AG08396 (cell line): ENCODE measurements around the gene ZSWIM6.

Source experiments
- DNase-seq: peaks from one replicate; pipeline ENCODE4 v3.0.0; 2012; ENCODE audit warnings: low spot score, mixed read lengths

Gene ZSWIM6

DNA sequence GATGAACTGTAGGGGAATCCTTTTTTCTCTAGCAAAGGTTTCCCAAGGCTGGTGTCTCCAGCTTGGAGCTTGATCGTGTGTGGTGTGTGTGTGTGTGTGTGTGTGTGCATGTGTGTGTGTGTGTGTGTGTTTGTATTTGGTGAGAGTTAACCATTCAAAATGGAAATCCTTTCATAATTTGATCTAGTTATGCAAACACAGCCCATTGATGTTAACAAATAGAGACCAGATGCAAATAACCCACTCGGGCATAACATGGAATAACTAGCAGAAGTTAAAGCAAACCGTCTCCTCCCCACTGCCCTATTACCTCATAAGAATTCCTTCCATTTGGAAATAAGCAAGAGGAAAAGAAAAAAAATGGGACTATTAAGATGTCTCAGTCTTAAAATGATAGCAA, 24.9 kb upstream of the ZSWIM6 start:
- DNase-seq: no peak

DNA sequence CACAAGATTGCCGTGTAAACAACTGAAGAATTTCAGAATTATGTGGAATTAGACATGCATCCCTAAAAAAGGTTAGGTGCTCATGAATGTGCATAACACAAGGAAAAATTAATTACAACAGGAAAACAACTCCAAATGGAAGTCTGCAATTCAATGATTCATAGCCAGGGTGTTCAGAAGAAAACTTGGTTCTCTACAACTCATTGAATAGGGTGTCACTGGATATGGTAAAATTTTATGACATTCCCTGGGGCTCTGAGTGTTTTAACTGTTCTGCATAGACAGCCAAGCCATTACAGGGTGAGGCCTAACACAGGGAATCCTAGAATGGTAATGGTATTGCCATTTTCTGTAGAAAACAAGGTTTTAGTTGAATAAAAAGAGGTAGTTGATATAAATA, 24.4 kb upstream of the ZSWIM6 start:
- DNase-seq: no peak

DNA sequence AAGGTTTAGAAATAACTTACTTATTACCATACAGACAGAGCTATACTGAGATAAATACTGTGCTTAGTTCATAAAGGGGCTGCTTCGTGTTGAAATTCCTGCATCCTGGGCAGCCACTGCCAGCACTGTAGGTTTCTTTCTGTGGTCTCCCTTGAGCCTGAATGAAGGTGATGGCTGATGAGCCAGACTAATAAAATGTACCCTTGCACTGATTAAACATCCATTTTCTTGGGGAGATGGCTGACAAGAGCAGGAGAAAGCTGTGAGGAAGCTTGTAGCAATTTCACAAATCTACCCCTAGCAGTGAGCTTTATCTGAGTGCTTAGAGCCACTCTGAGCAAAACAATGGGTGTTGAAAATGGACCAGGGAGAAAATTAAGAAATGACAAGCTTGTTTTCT, 23.3 kb upstream of the ZSWIM6 start:
- no peak for DNase-seq

DNA sequence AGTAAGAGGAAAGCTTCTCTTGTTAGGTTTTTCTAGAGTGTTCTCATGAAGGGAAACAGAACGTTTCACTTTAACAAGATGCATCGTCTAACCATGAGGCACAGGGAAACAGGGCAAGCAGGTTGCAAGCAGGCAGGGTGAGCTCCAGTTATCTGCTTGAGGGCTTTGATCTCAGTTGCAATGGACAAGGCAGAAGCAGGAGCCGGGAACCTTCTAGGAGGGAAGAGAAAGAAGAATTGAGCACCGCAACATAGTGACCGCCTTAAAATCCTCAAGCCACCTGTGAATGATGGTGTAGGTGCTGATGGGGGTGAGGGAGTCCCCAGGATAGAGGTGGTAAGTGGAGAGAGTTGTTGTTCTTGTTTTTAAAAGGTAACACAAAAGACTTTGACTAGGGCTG, 22.9 kb upstream of the ZSWIM6 start:
- DNase-seq: no peak

DNA sequence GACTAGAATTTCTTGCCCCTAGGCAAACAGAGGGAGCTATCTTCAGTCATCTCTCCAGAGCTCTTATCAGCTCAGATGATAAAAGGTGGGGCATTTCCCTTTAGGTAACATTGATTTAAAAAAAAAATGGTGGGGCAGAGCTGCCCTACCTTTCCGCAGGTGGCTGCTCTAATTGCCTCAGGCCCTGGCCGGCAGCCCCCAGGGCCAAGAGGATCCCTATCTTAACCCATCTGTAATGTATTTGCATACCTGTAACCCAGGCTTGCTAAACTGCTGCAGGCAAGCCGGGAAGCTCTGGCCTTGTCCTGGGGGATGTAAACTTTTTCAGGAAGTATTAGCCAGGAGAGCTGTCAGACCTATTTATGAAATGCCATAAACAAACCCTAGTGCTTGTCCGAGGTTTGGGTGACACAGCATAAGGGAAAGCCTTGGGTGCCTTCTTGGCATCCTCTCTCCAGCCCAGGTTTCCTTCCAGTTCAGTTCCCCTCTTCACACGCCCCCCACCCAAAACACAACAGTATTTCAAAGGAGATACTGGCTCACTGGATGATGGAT, 20.9 kb upstream of the ZSWIM6 start:
- DNase-seq: no peak

DNA sequence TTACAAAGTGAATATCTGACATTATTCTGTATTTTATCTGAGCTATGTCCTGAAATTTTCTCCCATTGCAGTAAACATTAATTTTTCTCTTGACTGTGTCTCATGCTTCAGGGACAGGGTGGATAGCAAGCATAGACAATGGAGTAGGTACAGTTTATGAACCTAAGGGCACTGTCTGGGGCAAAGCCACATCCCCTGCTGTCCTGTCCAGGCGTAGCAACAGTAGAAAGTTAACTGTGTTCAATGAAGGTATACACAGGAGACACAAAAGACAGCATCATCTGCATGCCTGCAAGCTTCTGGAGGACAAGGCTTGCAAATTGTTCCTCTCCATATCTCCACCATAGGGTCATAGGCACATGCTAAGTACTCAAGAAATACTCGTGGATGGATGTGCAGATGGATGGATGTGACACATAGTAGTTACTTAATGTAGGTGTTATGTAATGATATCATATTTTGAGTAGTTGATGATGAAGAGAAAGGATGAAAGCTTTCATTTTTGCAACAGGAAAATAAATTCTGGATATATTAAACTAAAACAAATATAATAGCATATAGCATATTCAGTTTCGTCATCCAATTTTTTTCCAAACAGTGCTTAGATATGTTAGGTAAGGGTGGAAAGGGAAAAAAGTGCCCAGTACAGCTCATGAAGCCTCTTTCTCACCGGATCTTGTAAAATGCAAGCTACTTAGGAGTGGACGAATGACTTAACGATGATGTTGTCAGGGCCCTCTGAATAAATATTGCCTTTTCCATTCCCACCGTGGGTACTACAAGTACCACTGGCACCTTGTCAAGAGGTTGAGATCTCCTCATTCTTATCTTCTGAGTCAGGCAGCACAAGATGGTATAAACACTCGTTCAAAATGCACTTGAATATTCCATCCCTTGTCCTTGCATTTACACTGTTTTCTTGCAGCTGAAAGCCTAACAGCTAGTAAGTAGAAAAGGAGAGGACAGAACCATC, 19.9 kb upstream of the ZSWIM6 start:
- DNase-seq: no peak

DNA sequence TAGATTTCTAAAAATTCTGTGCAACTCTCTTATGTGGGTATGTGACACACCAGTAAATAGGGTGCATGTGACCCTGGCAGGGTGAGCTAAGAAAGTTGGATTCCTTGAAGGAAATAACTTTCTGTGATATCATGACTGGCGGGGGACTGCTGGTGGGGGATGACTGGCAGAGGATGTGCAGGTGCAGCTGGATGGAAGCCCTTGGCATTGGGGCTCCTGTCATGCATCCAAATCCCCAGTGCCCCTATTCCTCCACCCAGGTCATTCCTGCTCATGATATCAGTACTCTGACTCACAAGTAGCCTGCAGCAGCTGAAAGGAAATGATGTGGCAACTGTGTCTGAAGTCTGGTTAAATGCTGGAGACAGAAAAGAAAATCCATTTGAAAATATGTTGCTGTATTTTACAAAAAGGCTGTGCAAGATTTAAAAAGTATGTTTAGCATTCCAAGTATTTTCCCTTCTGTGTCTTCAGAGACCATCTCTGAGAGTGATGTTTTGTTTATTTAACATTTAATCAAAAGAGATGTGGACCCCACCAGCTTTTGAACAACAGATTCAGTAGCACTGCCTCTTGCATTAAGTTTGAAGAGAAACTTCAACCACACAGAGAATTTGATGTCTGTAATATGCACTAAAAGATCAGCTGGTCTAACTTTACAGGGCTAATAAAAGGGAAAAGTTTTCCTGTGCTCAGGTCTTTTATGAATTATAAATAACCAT, 17.9 kb upstream of the ZSWIM6 start:
- DNase-seq: peak; percentile 60

DNA sequence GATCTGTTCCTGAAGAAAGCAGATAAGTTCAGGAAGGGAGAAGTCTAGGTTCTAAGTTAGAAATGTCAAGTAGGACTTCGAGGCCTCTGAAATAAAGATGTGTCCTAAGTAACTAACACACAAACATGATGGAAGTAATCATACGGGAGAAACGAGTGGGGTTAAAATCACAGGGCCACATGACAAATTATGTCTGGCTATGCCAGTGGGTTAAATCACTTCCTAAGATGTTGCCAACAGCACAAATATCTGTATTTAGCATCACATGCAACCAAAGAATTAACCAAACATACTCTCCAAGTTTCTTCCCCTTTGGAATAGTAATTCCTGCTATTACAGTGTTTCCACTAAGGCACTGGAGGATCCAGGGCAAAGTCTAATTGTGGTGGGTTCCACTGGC, 13.7 kb upstream of the ZSWIM6 start:
- DNase-seq: no peak

DNA sequence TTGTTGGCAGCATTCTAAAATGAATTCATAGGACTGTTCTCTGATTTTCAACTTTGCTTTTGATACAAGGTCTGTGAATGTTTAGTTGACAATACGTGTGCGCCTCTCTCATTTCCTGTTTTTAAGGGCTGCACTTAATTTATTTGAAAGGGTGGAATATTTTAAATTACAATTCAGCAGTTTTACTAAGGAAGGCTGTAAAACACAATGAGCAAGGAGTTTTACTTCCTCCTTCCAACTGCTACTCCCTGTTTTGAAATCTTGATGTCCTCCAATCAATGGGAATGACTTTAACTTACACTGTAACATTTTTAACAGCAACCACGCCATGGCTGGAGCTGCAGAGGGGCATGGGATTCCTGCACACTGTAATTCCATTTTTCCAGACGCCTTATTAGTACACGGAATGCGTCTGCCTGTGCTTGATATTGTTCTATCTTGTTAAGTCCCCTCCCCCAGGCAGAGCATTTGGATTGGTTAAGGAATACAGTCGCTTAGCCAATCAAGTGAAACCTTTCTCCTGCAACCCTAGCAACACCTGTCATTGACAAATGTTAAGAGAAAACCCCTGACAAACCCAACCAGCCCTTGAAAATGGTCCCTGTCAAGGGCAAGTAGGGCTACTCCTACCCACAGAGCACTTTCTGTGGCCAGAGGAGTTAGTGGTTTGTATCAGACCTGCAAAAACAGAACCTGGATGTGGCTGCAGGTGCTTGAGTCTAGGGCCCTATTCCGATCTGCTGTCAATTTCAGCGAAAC, 12.5 kb upstream of the ZSWIM6 start:
- no peak for DNase-seq

DNA sequence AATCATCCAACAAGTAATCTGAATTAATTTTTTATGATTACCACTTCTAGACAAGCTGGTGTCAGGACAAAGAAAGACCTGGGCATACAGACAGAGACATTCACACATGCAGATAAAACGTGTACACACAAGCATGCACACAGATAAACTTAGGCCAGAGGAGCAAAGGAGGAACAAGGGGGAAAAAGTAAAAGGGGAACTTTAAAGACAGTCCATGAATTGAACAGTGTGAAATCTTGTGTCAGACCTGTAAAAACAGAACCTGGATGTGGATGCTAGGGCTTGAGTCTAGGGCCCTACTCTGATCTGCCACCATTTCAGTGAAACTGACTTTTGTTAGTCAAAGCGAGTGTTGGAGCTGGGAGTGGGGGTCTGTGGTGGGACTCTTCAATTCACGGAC, 11.2 kb upstream of the ZSWIM6 start:
- DNase-seq: no peak

DNA sequence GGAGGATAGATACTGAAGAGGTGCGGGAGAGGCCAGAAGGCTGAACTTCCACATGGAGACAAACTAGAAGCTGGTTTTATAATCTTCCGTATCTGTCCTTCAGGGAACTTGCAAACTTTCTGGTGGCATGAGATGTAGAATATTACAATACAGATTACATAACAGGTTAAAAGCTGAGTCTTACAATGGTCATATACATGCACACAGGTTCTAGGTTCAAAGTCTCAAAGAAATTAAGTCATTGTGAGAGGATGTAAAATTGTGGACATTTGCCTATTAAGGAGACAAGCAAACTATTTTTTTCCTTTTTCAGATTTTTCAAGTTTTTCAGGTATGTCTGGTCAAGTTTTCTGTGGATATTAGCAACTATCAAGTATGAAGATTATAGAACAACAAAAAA, 10.4 kb upstream of the ZSWIM6 start:
- no peak for DNase-seq

DNA sequence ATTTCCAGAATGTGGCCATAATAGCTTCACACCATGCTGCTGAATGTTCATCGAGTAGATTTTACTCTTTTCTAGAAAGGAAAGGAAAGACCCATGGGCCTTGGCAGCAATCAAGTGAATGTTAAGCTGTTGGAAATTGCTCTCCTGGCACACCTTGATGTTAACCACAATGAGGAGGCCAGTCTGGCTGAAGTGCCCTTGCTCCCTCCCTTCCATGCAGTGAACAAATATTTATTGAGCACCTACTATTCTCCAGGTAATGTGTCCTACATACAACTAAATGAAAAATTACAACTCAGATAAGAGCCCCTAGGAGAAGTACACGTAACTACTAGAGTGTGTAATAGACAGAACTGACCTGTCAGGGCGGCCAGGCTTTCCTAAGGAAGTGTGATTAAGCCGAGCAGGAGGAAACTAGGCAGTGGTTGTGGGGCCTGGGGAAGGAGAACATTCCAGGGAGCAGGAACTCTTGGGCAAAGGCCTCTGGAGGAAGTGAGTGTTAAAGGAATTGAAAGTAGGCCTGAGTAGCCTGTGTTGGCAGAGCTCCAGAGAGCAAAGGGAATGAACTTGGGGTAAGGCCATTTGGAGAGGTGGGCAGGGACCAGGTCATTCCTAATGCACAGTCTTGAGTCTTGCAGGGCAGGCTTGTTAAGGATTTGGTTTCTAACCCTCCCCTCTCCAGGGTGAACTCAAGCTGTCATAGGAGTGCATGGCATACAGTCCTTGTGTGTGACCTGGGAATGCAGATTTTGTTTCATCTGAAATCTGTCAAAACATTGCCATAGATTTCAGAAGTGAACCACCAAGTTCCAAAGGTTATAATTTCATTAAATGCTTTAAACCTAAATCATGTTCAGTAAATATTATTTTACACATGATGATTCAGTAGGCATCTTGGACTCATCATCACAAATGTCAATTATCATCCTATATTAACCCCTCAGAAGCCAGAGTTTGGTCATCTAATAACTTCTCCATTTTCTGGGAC, 9.0 kb upstream of the ZSWIM6 start:
- DNase-seq: no peak

DNA sequence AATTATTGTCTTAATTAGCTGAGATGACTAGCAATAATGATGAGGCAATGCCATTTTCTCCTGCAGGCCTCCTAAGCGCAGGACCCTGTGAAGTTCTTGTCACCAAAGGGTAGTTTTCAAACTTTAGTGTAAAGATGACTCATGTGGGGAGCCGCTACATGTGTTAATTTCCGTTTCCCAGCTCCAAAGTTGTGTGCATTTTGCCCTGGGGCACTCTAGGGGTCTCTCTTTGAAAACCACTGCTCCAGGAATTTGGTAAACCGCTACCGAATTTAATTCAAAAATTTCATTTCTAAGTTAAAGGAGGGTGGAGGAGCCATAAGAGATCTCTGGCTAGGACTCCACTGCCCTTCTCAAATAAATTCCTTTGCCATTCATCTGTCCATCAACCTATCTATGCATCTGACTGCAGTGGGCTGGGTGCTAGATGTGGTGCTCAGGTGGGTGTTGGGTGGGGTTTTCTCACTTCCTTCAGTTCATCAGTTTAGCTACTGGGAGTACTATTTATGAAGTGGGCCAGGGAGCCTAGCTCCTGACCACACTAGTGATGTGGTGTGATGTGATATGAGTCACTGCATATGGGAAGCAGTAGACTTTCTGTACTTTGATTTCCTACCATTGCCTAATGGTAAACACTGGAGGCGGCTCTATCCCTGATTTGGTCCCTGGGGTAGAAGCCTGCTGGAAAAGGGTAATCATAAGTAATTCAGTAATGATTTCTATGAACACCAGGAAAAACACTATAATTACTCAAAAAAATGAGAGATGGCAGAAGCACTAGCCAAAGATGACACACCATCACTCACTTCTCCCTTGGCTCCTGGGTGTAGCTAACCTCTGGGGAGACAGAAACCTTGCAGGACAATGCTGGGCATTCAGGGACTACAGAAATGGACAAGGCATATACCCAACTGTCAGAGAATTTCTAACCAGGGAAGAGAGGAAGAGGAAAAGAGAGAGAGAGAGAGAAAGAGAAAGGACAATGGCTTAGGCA, 4.0 kb upstream of the ZSWIM6 start:
- peak; percentile 65 for DNase-seq

DNA sequence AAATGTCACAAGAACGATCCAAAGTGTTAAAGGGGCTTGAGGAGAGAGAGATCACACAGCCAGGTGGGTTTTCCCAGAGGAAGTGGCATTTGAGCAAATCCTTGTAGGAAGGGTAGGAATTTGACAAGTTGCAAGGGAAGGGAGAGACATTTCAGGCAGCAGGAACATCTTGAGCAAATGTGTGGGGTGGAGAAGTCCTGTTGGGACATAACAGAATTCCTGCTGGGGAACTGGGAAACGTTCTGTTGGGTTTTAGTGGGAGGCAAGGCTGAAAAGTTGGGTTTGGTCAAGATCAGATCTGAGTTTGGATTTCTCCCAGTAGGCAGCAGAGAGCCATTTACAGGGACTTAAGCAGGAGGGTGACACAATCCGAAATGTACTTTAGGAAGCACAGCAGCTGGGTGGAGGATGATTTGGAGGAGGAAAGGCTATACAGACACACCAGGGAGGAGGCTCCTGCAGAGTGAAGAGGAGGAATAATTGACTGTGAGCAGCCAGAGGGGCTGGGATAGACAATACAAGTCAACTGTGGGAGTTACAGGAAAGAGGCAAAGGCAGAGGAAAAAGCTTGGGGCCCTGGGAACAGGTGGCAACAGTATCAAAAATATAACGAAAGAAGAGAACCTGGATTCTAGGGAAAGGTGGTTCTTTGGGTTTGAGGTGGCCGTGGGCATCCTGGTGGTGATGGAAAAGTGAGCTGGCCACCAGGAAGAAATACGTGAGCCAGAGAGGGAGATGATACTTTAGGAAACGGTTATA, 3.1 kb upstream of the ZSWIM6 start:
- no peak for DNase-seq

DNA sequence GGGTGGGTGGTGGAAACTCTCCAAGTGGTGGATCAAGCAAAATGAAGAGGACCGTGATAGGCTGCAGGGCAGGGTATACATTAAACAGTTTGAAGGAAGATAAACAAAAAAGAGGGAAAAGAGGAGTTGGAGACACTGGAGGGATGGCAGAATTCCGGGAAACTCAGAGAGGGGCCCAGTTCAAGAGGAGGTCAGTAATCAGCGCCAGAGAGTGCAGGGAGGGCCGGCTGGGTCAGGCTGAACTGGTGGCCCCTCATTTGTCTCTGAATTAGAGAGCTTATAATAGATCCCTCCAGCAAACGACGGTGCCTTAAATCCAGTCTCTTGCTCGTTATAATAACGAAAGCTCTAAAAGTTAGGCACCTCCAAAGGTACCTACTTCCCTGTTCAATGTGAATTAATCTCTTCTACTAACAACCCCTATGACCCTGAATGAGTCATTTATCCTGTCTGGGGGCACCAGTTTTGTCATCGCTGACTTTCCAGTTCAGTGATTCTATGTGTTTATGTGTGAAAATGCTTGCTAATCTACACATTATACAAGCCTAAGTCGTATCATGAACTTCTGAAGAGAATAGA, 2.4 kb upstream of the ZSWIM6 start:
- DNase-seq: peak; percentile 17

DNA sequence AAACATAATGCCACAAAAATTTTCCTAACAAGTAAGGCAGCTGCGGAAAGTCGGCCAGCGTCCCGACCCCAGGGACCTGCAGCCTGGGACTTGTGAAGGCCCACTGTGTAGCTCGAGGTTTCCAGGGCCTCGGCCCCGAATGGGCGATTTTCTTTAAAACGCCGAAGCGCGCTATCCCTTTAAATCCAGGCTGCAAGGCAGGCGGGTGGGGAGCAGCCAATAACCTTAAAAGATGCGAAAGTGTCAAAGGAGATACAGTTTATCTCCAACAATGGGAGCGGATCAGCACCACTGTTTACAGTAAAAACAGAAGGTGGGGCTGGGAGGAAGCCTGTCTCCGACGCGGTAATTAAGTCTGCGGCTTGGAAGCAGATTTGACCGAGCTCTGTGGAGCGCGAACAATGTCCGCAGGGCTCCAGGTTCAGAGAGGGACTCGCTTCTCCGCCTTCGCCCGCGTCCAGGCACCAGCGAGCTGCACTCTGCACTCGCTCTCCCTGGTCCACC, 1.7 kb upstream of the ZSWIM6 start:
- peak; percentile 28 for DNase-seq

DNA sequence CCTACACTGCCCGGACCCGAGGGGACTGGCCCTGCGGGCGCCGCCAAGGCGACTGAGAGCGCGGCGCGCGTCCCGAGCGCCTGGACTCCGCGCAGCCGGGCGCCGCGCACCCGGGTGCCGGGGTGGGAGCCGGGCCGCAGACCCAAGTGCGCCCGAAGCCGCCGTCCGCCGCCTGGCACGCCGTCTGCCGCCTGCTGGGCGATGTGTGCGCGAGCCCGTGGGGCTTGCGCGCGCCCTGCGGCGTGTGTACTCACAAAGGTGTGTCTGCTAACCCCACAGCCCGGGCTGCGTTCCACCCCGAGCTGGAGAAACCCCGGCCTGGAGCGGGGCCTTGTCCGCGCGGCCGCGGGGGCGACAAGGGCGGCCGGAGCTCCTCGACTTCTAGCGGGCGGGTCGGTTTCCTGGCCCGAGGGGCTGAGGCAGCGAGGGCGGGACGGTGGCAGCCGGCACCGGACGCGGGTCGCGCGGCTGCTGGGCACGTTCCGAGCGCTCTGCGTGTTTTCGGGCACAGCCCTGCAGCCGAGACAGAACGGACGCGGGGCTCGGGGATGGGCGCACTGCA, 1.1 kb upstream of the ZSWIM6 start:
- peak; percentile 79 for DNase-seq

DNA sequence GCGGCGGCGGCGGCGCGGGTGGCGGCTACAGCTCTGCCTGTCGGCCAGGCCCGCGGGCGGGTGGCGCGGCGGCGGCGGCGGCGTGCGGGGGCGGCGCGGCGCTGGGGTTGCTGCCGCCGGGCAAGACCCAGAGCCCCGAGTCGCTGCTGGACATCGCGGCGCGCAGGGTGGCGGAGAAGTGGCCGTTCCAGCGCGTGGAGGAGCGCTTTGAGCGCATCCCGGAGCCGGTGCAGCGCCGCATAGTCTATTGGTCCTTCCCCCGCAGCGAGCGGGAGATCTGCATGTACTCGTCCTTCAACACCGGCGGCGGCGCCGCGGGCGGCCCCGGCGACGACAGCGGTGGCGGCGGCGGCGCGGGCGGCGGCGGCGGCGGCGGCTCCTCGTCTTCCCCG, 296 bp downstream of the ZSWIM6 start:
- no peak for DNase-seq
